ENCODE measurements around the gene BPTF. TPM values are rescaled to one million over a fixed set of nuclear protein-coding genes. Genes with fewer than 3 reads are reported as not detected.
"Not testable (repeated sequence)": the region's sequence is repeated elsewhere in the genome, so short reads cannot be mapped to it uniquely, and the experiment has no call there.

The BPTF gene
- total RNA-seq, 1 experiment from 2014 or later, result 61.8 TPM

DNA sequence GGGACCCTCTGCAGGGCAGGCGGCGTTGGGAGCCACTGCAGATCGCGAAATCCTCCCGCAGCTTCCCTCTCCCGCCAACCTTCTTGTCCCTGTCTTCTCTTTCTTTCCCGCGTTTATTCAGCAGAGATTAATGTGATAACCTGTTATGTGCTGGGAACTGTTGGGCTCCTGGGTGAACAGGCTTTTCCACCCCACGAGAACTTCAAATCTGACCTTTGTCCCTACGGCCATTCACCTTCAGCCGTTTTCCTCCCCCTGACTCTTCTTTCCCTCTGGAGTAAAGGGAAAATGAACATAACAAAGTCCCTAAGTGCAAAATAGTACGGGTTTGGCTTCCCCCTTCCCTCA is 195.1 kb downstream of the BPTF start:
- H4K20me1 ChIP-seq (ENCODE audit: low read length), result no peaks in the 10 kb centered on the region
- no peaks in the 10 kb centered on the region for H3K79me2 ChIP-seq (ENCODE audit: low read length)
- peak overlapping the region; percentile 89 for H3K4me2 ChIP-seq (ENCODE audit: low read length)
- ATAC-seq (no peak; the same call in 1 of the 2 replicates), DNase-seq (no peak)
- TF ChIP-seq, protein P1, sequence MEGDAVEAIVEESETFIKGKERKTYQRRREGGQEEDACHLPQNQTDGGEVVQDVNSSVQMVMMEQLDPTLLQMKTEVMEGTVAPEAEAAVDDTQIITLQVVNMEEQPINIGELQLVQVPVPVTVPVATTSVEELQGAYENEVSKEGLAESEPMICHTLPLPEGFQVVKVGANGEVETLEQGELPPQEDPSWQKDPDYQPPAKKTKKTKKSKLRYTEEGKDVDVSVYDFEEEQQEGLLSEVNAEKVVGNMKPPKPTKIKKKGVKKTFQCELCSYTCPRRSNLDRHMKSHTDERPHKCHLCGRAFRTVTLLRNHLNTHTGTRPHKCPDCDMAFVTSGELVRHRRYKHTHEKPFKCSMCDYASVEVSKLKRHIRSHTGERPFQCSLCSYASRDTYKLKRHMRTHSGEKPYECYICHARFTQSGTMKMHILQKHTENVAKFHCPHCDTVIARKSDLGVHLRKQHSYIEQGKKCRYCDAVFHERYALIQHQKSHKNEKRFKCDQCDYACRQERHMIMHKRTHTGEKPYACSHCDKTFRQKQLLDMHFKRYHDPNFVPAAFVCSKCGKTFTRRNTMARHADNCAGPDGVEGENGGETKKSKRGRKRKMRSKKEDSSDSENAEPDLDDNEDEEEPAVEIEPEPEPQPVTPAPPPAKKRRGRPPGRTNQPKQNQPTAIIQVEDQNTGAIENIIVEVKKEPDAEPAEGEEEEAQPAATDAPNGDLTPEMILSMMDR (conservative IDR thresholded peaks at IDR 0.05; ENCODE audit: low read depth, low read length), result no peak
- TF ChIP-seq EZH2phosphoT487 (IDR thresholded peaks at IDR 0.05; ENCODE audit: borderline replicate concordance, low read length) (no peak), EZH2 (IDR thresholded peaks at IDR 0.05; ENCODE audit: low read length, unreplicated experiment) (no peak)
- intact Hi-C loops (cut with micrococcal nuclease), result loop anchor here (1.0 kb wide), 1 partner anchor 15 kb away; the partner anchor contains the start of gene KPNA2
- H3K9ac ChIP-seq (ENCODE audit: low read length), result peak overlapping the region; percentile 81
- H3K4me3 ChIP-seq (ENCODE audit: low read length), result peak overlapping the region; percentile 68
- no peaks in the 10 kb centered on the region for H3K9me2 ChIP-seq (replicated peaks; ENCODE audit: low read length)
- no peaks in the 10 kb centered on the region for H3F3A ChIP-seq (ENCODE audit: low read length, unreplicated experiment)
- CTCF ChIA-PET, result interaction anchor here (0.6 to 1.0 kb wide), 2 partner anchors 9 to 1447 kb away, joined by 3 to 5 read pairs; no protein-coding TSS in a partner anchor
- peak overlapping the region; percentile 94 for H2AFZ ChIP-seq (ENCODE audit: low read length)
- H3K4me1 ChIP-seq (ENCODE audit: insufficient read depth, low read length), result peaks cover 5% of the 10 kb centered on the region
- POLR2A ChIA-PET (ENCODE audit: unreplicated experiment), result interaction anchor here (0.6 to 1.2 kb wide), 2 partner anchors 15 to 25 kb away, joined by 4 to 6 read pairs; partner anchors contain the start of gene KPNA2
- H3K27me3 ChIP-seq (ENCODE audit: low read length), result no peaks in the 10 kb centered on the region
- no peaks in the 10 kb centered on the region for H3K36me3 ChIP-seq (ENCODE audit: low read depth, low read length)
- H3K9me3 ChIP-seq (ENCODE audit: low read length), result no peaks in the 10 kb centered on the region
- peak overlapping the region; percentile 44 for H3K27ac ChIP-seq (ENCODE audit: low read length)
- BruUV-seq (replicated peaks), result TSS peak; percentile 89

DNA sequence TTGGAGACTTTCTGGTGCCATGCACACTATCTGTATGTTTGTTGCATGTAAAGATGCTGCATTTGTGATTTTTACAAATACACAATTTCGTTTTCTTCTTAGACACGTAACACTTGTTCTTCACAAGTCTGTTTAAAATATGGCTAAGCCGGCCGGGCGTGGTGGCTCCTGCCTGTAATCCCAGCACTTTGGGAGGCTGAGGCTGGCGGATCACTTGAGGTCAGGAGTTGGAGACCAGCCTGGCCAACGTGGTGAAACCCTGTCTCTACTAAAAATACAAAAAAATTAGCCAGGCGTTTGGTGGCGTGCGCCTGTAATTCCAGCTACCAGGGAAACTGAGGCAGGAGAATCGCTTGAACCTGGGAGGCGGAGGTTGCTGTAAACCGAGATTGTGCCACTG is 195.5 kb downstream of the BPTF start:
- not testable (repeated sequence) for H4K20me1 ChIP-seq (ENCODE audit: low read length); H3K9me3 ChIP-seq (ENCODE audit: low read length); H3F3A ChIP-seq (ENCODE audit: low read length, unreplicated experiment); H3K79me2 ChIP-seq (ENCODE audit: low read length); BruUV-seq (replicated peaks); H3K4me1 ChIP-seq (ENCODE audit: insufficient read depth, low read length); DNase-seq; H3K36me3 ChIP-seq (ENCODE audit: low read depth, low read length); H3K27ac ChIP-seq (ENCODE audit: low read length); ATAC-seq; H3K27me3 ChIP-seq (ENCODE audit: low read length); H3K9me2 ChIP-seq (replicated peaks; ENCODE audit: low read length)
- Histone ChIP-seq H2AFZ (ENCODE audit: low read length) (peak overlapping the region; percentile 94), H3K4me2 (ENCODE audit: low read length) (peak overlapping the region; percentile 89), H3K4me3 (ENCODE audit: low read length) (peak overlapping the region; percentile 68), H3K9ac (ENCODE audit: low read length) (peak overlapping the region; percentile 81)
- ChIA-PET CTCF (interaction anchor here (0.6 kb wide), 1 partner anchor 1447 kb away, joined by 3 read pairs; no protein-coding TSS in a partner anchor), POLR2A (ENCODE audit: unreplicated experiment) (interaction anchor here (0.6 to 1.2 kb wide), 2 partner anchors 14 to 24 kb away, joined by 4 to 6 read pairs; partner anchors contain the start of gene KPNA2)
- intact Hi-C loops (cut with micrococcal nuclease), result loop anchor here (1.0 kb wide), 1 partner anchor 15 kb away; the partner anchor contains the start of gene KPNA2

DNA sequence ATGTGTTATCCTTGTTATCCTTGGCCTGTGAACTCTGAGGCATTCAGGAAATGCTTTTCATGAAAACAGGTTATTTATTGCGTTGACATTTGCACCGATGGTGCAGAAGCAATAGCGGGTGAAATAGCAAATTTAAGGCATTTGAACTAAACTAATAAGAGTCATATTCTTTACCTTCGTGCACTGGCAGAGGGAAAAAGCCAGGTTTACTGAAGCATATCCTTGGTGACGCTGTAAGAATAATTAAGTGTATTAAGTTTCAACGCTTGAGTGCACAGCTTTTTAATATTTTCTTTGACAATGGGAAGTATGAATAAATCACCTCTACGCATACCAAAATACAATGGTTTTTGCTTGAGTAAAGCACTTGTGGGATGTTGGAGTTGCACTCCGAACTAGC is 196.7 kb downstream of the BPTF start:
- Histone ChIP-seq H4K20me1 (ENCODE audit: low read length) (no peaks in the 10 kb centered on the region), H2AFZ (ENCODE audit: low read length) (no peak overlapping the region), H3K79me2 (ENCODE audit: low read length) (no peaks in the 10 kb centered on the region), H3K9me2 (replicated peaks; ENCODE audit: low read length) (no peaks in the 10 kb centered on the region), H3K4me3 (ENCODE audit: low read length) (no peak overlapping the region), H3K9ac (ENCODE audit: low read length) (no peak overlapping the region), H3F3A (ENCODE audit: low read length, unreplicated experiment) (no peaks in the 10 kb centered on the region), H3K9me3 (ENCODE audit: low read length) (no peaks in the 10 kb centered on the region), H3K4me1 (ENCODE audit: insufficient read depth, low read length) (peaks cover 5% of the 10 kb centered on the region), H3K27me3 (ENCODE audit: low read length) (no peaks in the 10 kb centered on the region), H3K4me2 (ENCODE audit: low read length) (no peak overlapping the region), H3K36me3 (ENCODE audit: low read depth, low read length) (no peaks in the 10 kb centered on the region), H3K27ac (ENCODE audit: low read length) (no peak overlapping the region)
- BruUV-seq (replicated peaks), result no TSS peak
- TF ChIP-seq, protein P1 (conservative IDR thresholded peaks at IDR 0.05; ENCODE audit: low read depth, low read length), result no peak
- TF ChIP-seq EZH2phosphoT487 (IDR thresholded peaks at IDR 0.05; ENCODE audit: borderline replicate concordance, low read length) (no peak), EZH2 (IDR thresholded peaks at IDR 0.05; ENCODE audit: low read length, unreplicated experiment) (no peak)
- ChIA-PET POLR2A (ENCODE audit: unreplicated experiment) (interaction anchor here (0.6 kb wide), 1 partner anchor 14 kb away, joined by 10 read pairs; the partner anchor contains the start of gene KPNA2), CTCF (no interaction called here)
- ATAC-seq (no peak), DNase-seq (no peak)
- intact Hi-C loops (cut with micrococcal nuclease), result no loop called here
